Lower leg skin (tissue), 3 donors: ENCODE measurements around the gene MB21D2.

Experiments
- POLR2A ChIP-seq, 2 donors: fragments of 450-650 bp; IDR thresholded peaks; one replicate each; pipeline ENCODE4 v1.6.1; 2016 to 2017; ENCODE audit warnings: antibody characterized with exemption in 2 of 2, mild to moderate bottlenecking in 1 of 2, moderate library complexity in 1 of 2
- TF ChIP-seq, protein P1 (sequence below), 3 donors: fragments of 450-650 bp; IDR thresholded peaks; one replicate each; pipeline ENCODE4 v1.5.1; 2016; ENCODE audit warnings: antibody characterized with exemption in 3 of 3, mild to moderate bottlenecking in 3 of 3, moderate library complexity in 2 of 3

GRCh38 chr3:192940129-192940528 lies 22.5 kb upstream of the MB21D2 start:
- TF ChIP-seq, protein P1, sequence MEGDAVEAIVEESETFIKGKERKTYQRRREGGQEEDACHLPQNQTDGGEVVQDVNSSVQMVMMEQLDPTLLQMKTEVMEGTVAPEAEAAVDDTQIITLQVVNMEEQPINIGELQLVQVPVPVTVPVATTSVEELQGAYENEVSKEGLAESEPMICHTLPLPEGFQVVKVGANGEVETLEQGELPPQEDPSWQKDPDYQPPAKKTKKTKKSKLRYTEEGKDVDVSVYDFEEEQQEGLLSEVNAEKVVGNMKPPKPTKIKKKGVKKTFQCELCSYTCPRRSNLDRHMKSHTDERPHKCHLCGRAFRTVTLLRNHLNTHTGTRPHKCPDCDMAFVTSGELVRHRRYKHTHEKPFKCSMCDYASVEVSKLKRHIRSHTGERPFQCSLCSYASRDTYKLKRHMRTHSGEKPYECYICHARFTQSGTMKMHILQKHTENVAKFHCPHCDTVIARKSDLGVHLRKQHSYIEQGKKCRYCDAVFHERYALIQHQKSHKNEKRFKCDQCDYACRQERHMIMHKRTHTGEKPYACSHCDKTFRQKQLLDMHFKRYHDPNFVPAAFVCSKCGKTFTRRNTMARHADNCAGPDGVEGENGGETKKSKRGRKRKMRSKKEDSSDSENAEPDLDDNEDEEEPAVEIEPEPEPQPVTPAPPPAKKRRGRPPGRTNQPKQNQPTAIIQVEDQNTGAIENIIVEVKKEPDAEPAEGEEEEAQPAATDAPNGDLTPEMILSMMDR (IDR thresholded peaks at IDR 0.05), result no peak
- TF ChIP-seq POLR2A (IDR thresholded peaks at IDR 0.05), result no peak
